Hepatocyte (in vitro differentiated cells): Measurements from ENCODE around the gene MSI2. TPM values are rescaled to one million over a fixed set of nuclear protein-coding genes. Genes with fewer than 3 reads are reported as not detected.

ENCODE experiments used
- DNase-seq: peaks from one replicate; pipeline ENCODE4 v3.0.0-alpha.2; 2016; ENCODE audit warnings: low spot score
- H2AFZ ChIP-seq: fragments of 200-600 bp; sonication (generic); 2 replicates; pipeline ENCODE4 v1.6.0; 2016; ENCODE audit warnings: antibody characterized with exemption, mild to moderate bottlenecking
- H3K27ac ChIP-seq: fragments of 200-600 bp; sonication (generic); 2 replicates; pipeline ENCODE4 v1.5.1; 2016; ENCODE audit warnings: mild to moderate bottlenecking
- H3K27me3 ChIP-seq: fragments of 200-600 bp; sonication (generic); 2 replicates; pipeline ENCODE4 v1.6.1; 2016
- H3K36me3 ChIP-seq: fragments of 200-600 bp; sonication (generic); replicated peaks from 2 replicates; pipeline ENCODE4 v1.5.1; 2016; ENCODE audit warnings: low read depth; ENCODE audit not compliant: insufficient read depth
- H3K4me1 ChIP-seq: fragments of 200-600 bp; sonication (generic); 2 replicates; pipeline ENCODE4 v1.5.1; 2016; ENCODE audit warnings: mild to moderate bottlenecking, moderate library complexity; ENCODE audit not compliant: insufficient read depth
- H3K4me2 ChIP-seq: fragments of 200-600 bp; sonication (generic); 2 replicates; pipeline ENCODE4 v1.6.0; 2016
- H3K4me3 ChIP-seq: fragments of 200-600 bp; sonication (generic); 2 replicates; pipeline ENCODE4 v1.5.1; 2016; ENCODE audit warnings: mild to moderate bottlenecking
- H3K79me2 ChIP-seq: fragments of 200-600 bp; sonication (generic); 2 replicates; pipeline ENCODE4 v1.6.0; 2017; ENCODE audit warnings: mild to moderate bottlenecking
- H3K9me2 ChIP-seq: fragments of 200-600 bp; sonication (generic); replicated peaks from 2 replicates; pipeline ENCODE4 v1.6.0; 2017; ENCODE audit warnings: mild to moderate bottlenecking; ENCODE audit not compliant: insufficient read depth
- H3K9me3 ChIP-seq: fragments of 200-600 bp; sonication (generic); 2 replicates; pipeline ENCODE4 v1.5.1; 2016; ENCODE audit warnings: low read depth, mild to moderate bottlenecking
- H4K20me1 ChIP-seq: fragments of 200-600 bp; sonication (generic); 2 replicates; pipeline ENCODE4 v1.6.0; 2016; ENCODE audit warnings: mild to moderate bottlenecking; ENCODE audit not compliant: insufficient read depth, poor library complexity, severe bottlenecking
- CTCF ChIP-seq: fragments of 200-600 bp; sonication (generic); IDR thresholded peaks from 2 replicates; pipeline ENCODE4 v1.5.1; 2016; ENCODE audit warnings: antibody characterized with exemption, mild to moderate bottlenecking; ENCODE audit not compliant: poor library complexity
- EZH2 ChIP-seq: fragments of 200-600 bp; sonication (generic); IDR thresholded peaks from 2 replicates; pipeline ENCODE4 v1.6.1; 2016; ENCODE audit warnings: antibody characterized with exemption, mild to moderate bottlenecking, borderline replicate concordance
- EZH2phosphoT487 ChIP-seq: fragments of 200-600 bp; sonication (generic); IDR thresholded peaks from one replicate; pipeline ENCODE4 v1.6.1; 2018; ENCODE audit warnings: antibody characterized with exemption, mild to moderate bottlenecking, low read depth, moderate library complexity; ENCODE audit not compliant: unreplicated experiment, severe bottlenecking
- WGBS: methylation state at CpG from one replicate; pipeline ENCODE4 v1.1.6; 2016; ENCODE audit warnings: low lambda C conversion rate; ENCODE audit errors: missing lambda C conversion rate; 5-methylcytosine and 5-hydroxymethylcytosine counted together
- polyA plus RNA-seq: library from polyadenylated mRNA; unstranded; fragments of >200 nt; fragmentation: Nextera tagmentation; extraction: Ambion mirVana; gene quantifications from 2 replicates; pipeline ENCODE4 v1.2.1, GENCODE V29; 2016
- total RNA-seq: library from RNA; depleted of rRNA; stranded (reverse); fragments of >200 nt; gene quantifications from 2 replicates; pipeline ENCODE4 v1.2.3, GENCODE V29; 2014

Gene MSI2
- total and polyA plus RNA-seq, 2 experiments from 2014 or later, result 16.1 to 60.6 TPM

- TF ChIP-seq CTCF (no peak), EZH2phosphoT487 (no peak), EZH2 (no peak)
- Histone ChIP-seq H3K4me1 (no peaks in the 10 kb centered on the region), H3K4me3 (no peak overlapping the region), H3K27me3 (no peaks in the 10 kb centered on the region), H4K20me1 (no peaks in the 10 kb centered on the region), H3K79me2 (no peaks in the 10 kb centered on the region), H3K4me2 (no peak overlapping the region), H2AFZ (no peak overlapping the region), H3K9me3 (no peaks in the 10 kb centered on the region), H3K27ac (no peak overlapping the region), H3K9me2 (no peaks in the 10 kb centered on the region), H3K36me3 (no peaks in the 10 kb centered on the region)
- WGBS, result 98% methylated on average over 6 of the region's 6 CpGs
- no peak for DNase-seq
Measured at GRCh38 chr17:57677858-57678257, 421.5 kb downstream of the MSI2 start.

GRCh38 chr17:57678393-57678792 is 422.1 kb downstream of the MSI2 start:
- DNase-seq, result no peak
- TF ChIP-seq EZH2phosphoT487, result no peak
- TF ChIP-seq EZH2, result no peak
- TF ChIP-seq CTCF, result no peak

GRCh38 chr17:57679356-57679755 is 423.0 kb downstream of the MSI2 start:
- Histone ChIP-seq H3K9me3 (no peaks in the 10 kb centered on the region), H3K27ac (no peak overlapping the region), H3K4me2 (no peak overlapping the region), H3K4me3 (no peak overlapping the region), H3K9me2 (no peaks in the 10 kb centered on the region), H3K36me3 (no peaks in the 10 kb centered on the region), H2AFZ (no peak overlapping the region), H4K20me1 (no peaks in the 10 kb centered on the region), H3K79me2 (no peaks in the 10 kb centered on the region), H3K4me1 (no peaks in the 10 kb centered on the region), H3K27me3 (no peaks in the 10 kb centered on the region)
- DNase-seq, result no peak
- TF ChIP-seq EZH2 (no peak), EZH2phosphoT487 (no peak), CTCF (no peak)
- WGBS, result 92% methylated on average over 7 of the region's 7 CpGs

More at GRCh38 chr17:57678393-57678792, 422.1 kb downstream of the MSI2 start:
- Histone ChIP-seq H3K79me2 (no peaks in the 10 kb centered on the region), H3K9me3 (no peaks in the 10 kb centered on the region), H4K20me1 (no peaks in the 10 kb centered on the region), H3K27ac (no peak overlapping the region), H3K4me3 (no peak overlapping the region), H3K36me3 (no peaks in the 10 kb centered on the region), H2AFZ (no peak overlapping the region), H3K27me3 (no peaks in the 10 kb centered on the region), H3K9me2 (no peaks in the 10 kb centered on the region), H3K4me1 (no peaks in the 10 kb centered on the region), H3K4me2 (no peak overlapping the region)
